Panc1 (cell line): ENCODE data around the gene PSMA3. TPM values are rescaled to one million over a fixed set of nuclear protein-coding genes. Genes with fewer than 3 reads are reported as not detected.
"Not testable (repeated sequence)": the region's sequence is repeated elsewhere in the genome, so short reads cannot be mapped to it uniquely, and the experiment has no call there.

Experiments used
- ATAC-seq: fragments of 200-7000 bp; cut with Tn5 transposase; 2 replicates; pipeline ENCODE4 v1.9.1; 2020; ENCODE audit warnings: mild to moderate bottlenecking, moderate library complexity
- BruUV-seq: library from RNA; stranded (reverse); fragments of 400-500 nt; replicated peaks from 2 replicates; lab custom pipeline; 2021; lab: Mats Ljungman, UMichigan
- CTCF ChIA-PET: fragments of 300-600 bp; sonication (Branson Sonifier 250); formaldehyde crosslinking; loops from one replicate; lab custom pipeline; 2022; ENCODE audit warnings: antibody characterized with exemption; lab: Charles Lee
- POLR2A ChIA-PET: fragments of 300-600 bp; sonication (Branson Sonifier 250); formaldehyde crosslinking; loops from one replicate; lab custom pipeline; 2022; ENCODE audit warnings: antibody characterized with exemption; lab: Charles Lee
- DNase-seq: peaks from one replicate; pipeline ENCODE4 v3.0.0-alpha.2; 2010; ENCODE audit warnings: low read depth, low spot score
- H3K27ac ChIP-seq: 2 replicates; pipeline ENCODE4 v1.5.1; 2011; ENCODE audit warnings: mild to moderate bottlenecking, low read length, inconsistent platforms
- H3K27me3 ChIP-seq: fragments of 200-500 bp; sonication (Bioruptor generic); 2 replicates; pipeline ENCODE4 v1.6.0; 2014; ENCODE audit warnings: low read length, inconsistent platforms; ENCODE audit not compliant: control insufficient read depth, insufficient read depth
- H3K36me3 ChIP-seq: fragments of 200-500 bp; sonication (Bioruptor generic); 2 replicates; pipeline ENCODE4 v1.5.1; 2014; ENCODE audit warnings: inconsistent platforms, mild to moderate bottlenecking, low read length, moderate library complexity; ENCODE audit not compliant: control insufficient read depth, insufficient read depth
- H3K4me1 ChIP-seq: 2 replicates; pipeline ENCODE4 v1.5.1; 2011; ENCODE audit warnings: inconsistent platforms, mild to moderate bottlenecking, low read length, moderate library complexity; ENCODE audit not compliant: control insufficient read depth, insufficient read depth
- H3K4me3 ChIP-seq, 2 experiments: 2 replicates each; pipeline ENCODE4 v1.5.1; 2011 to 2012; ENCODE audit warnings: low read depth in 2 of 2, low read length in 2 of 2, mild to moderate bottlenecking in 2 of 2, inconsistent platforms in 1 of 2, moderate library complexity in 1 of 2
- H3K9me3 ChIP-seq: fragments of 200-500 bp; sonication (Bioruptor generic); 2 replicates; pipeline ENCODE4 v1.5.1; 2014; ENCODE audit warnings: low read depth, mild to moderate bottlenecking, inconsistent platforms, low read length, moderate library complexity; ENCODE audit not compliant: control insufficient read depth, insufficient read depth
- CTCF ChIP-seq: fragments of 450-650 bp; IDR thresholded peaks from 2 replicates; pipeline ENCODE4 v1.5.1; 2017; ENCODE audit warnings: mild to moderate bottlenecking
- POLR2AphosphoS5 ChIP-seq: IDR thresholded peaks from 2 replicates; pipeline ENCODE4 v1.6.1; 2012; ENCODE audit warnings: mild to moderate bottlenecking, low read depth, low read length, moderate library complexity
- SIN3A ChIP-seq: IDR thresholded peaks from 2 replicates; pipeline ENCODE4 v1.6.1; 2012; ENCODE audit warnings: low read depth, mild to moderate bottlenecking, low read length, moderate library complexity, borderline replicate concordance; ENCODE audit not compliant: insufficient read depth
- TCF7L2 ChIP-seq: IDR thresholded peaks from 2 replicates; pipeline ENCODE4 v1.6.1; 2011; ENCODE audit warnings: mild to moderate bottlenecking, low read depth, low read length, inconsistent platforms
- in situ Hi-C: cut with HindIII; loops from 2 replicates; pipeline ENCODE4 v1.10.0; 2016; ENCODE audit warnings: low sequenced_read_pairs, low pct_unique_long_range_greater_than_20kb
- intact Hi-C: fragments of 100-400 bp; cut with micrococcal nuclease; formaldehyde crosslinking; loops from one replicate; pipeline ENCODE4 v1.10.0; 2022; ENCODE audit not compliant: unreplicated experiment
- total RNA-seq: library from RNA; stranded (reverse); gene quantifications from one replicate; pipeline ENCODE4 v1.2.1, GENCODE V29; 2021; ENCODE audit not compliant: unreplicated experiment
- TF ChIP-seq, protein P1 (sequence below), 2 experiments: IDR thresholded peaks; 2 replicates each; pipeline ENCODE4 v1.6.1; 2011 to 2012; ENCODE audit warnings: low read depth in 2 of 2, control low read depth in 1 of 2, low read length in 1 of 2, mild to moderate bottlenecking in 1 of 2, moderate library complexity in 1 of 2; ENCODE audit not compliant: insufficient read depth in 1 of 2

PSMA3 gene
- total RNA-seq, 1 experiment from 2014 or later = 159 TPM

DNA sequence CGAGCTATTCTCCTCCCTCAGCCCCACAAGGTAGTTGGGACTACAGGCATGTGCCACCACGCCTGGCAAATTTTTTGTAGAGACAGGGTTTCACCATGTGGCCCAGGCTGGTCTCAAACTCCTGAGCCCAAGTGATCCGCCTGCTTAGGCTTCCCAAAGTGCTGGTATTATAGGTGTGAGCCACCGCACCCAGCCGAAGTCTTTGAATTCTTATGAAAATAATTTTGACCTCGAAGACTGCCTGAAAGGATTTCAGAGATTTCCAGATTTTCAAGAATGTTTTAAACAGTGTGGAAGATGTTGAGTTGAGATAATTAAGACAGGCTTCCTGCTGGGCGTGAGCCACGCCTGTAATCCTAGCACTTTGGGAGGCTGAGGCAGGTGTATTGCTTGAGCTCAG, 5.0 kb downstream of the PSMA3 start:
- intact Hi-C loops = no loop called here
- BruUV-seq = no TSS peak

GRCh38 chr14:58258156-58258555, 13.5 kb downstream of the PSMA3 start:
- POLR2A ChIA-PET = no interaction called here
- H3K4me1 ChIP-seq = no peaks in the 10 kb centered on the region
- no peak overlapping the region for H3K4me3 ChIP-seq
- no peaks in the 10 kb centered on the region for H3K9me3 ChIP-seq
- DNase-seq = no peak
- H3K36me3 ChIP-seq = peaks cover 24% of the 10 kb centered on the region
- no peak overlapping the region for H3K27ac ChIP-seq
- in situ Hi-C loops (no loop called here), intact Hi-C loops (no loop called here)
- no peak for ATAC-seq
- no TSS peak for BruUV-seq
- CTCF ChIA-PET = no interaction called here
- TF ChIP-seq CTCF = no peak
- TF ChIP-seq TCF7L2 = no peak
- no peak for TF ChIP-seq POLR2AphosphoS5
- no peak for TF ChIP-seq SIN3A
- TF ChIP-seq, protein P1, sequence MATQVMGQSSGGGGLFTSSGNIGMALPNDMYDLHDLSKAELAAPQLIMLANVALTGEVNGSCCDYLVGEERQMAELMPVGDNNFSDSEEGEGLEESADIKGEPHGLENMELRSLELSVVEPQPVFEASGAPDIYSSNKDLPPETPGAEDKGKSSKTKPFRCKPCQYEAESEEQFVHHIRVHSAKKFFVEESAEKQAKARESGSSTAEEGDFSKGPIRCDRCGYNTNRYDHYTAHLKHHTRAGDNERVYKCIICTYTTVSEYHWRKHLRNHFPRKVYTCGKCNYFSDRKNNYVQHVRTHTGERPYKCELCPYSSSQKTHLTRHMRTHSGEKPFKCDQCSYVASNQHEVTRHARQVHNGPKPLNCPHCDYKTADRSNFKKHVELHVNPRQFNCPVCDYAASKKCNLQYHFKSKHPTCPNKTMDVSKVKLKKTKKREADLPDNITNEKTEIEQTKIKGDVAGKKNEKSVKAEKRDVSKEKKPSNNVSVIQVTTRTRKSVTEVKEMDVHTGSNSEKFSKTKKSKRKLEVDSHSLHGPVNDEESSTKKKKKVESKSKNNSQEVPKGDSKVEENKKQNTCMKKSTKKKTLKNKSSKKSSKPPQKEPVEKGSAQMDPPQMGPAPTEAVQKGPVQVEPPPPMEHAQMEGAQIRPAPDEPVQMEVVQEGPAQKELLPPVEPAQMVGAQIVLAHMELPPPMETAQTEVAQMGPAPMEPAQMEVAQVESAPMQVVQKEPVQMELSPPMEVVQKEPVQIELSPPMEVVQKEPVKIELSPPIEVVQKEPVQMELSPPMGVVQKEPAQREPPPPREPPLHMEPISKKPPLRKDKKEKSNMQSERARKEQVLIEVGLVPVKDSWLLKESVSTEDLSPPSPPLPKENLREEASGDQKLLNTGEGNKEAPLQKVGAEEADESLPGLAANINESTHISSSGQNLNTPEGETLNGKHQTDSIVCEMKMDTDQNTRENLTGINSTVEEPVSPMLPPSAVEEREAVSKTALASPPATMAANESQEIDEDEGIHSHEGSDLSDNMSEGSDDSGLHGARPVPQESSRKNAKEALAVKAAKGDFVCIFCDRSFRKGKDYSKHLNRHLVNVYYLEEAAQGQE (IDR thresholded peaks at IDR 0.05; ENCODE audit: insufficient read depth in 1 of 2, low read depth in 2 of 2, low read length in 1 of 2) = no peak
- no peaks in the 10 kb centered on the region for H3K27me3 ChIP-seq

More for the DNA sequence above, 5.0 kb downstream of the PSMA3 start:
- in situ Hi-C loops = no loop called here
- CTCF ChIA-PET = no interaction called here
- POLR2A ChIA-PET = no interaction called here
- Histone ChIP-seq H3K4me3 (no peak overlapping the region), H3K36me3 (peaks cover 17% of the 10 kb centered on the region), H3K27me3 (no peaks in the 10 kb centered on the region), H3K4me1 (peaks cover 14% of the 10 kb centered on the region), H3K27ac (no peak overlapping the region), H3K9me3 (no peaks in the 10 kb centered on the region)
- TF ChIP-seq CTCF (no peak), POLR2AphosphoS5 (no peak)
- DNase-seq (no peak), ATAC-seq (no peak)

DNA sequence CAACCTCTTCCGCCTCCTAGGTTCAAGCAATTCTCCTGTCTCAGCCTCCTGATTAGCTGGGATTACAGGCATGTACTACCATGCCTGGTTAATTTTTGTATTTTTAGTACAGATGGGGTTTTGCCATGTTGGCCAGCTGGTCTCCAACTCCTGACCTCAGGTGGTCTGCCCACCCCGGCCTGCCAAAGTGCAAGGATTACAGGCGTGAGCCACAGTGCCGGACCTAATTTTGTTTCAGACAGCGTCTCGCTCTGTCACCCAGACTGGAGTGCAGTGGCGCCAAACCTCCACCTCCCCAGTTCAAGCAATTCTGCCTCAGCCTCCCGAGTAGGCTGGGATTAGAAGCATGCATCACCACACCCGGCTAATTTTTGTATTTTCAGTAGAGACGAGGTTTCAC, 17.4 kb downstream of the PSMA3 start:
- H3K4me1 ChIP-seq, H3K4me3 ChIP-seq, H3K27me3 ChIP-seq, POLR2A ChIA-PET, ATAC-seq, H3K9me3 ChIP-seq, in situ Hi-C loops, H3K27ac ChIP-seq, BruUV-seq, DNase-seq, intact Hi-C loops: not testable (repeated sequence)
- H3K36me3 ChIP-seq = peaks cover 43% of the 10 kb centered on the region
- CTCF ChIA-PET = interaction anchor here (0.7 kb wide), 1 partner anchor 31 kb away, joined by 4 read pairs; no protein-coding TSS in a partner anchor
